ENCODE data around the gene RECK. TPM values are rescaled to one million over a fixed set of nuclear protein-coding genes. Genes with fewer than 3 reads are reported as not detected.

RECK gene
- total RNA-seq, 1 experiment from 2014 or later: 13.2 TPM

GRCh38 chr9:36148311-36149051, 111.8 kb downstream of the RECK start:
- Histone ChIP-seq H3K4me1 (ENCODE audit: control insufficient read depth, insufficient read depth, low read length) (peaks cover 6% of the 10 kb centered on the region), H3K9me3 (ENCODE audit: control insufficient read depth, insufficient read depth, low read depth, low read length) (no peaks in the 10 kb centered on the region), H3K36me3 (ENCODE audit: control insufficient read depth, insufficient read depth, low read length) (no peaks in the 10 kb centered on the region), H3K4me3 (ENCODE audit: low read depth in 2 of 2, low read length in 2 of 2) (no peak overlapping the region), H3K27me3 (ENCODE audit: control insufficient read depth, insufficient read depth, low read length) (no peaks in the 10 kb centered on the region), H3K27ac (ENCODE audit: low read length) (no peak overlapping the region)
- no TSS peak for BruUV-seq (replicated peaks)
- ChIA-PET POLR2A (interaction anchor here (0.6 to 1.1 kb wide), 2 partner anchors 42 to 50 kb away, joined by 5 to 6 read pairs; partner anchors contain the start of gene CLTA), CTCF (interaction anchor here (0.6 to 1.5 kb wide), 3 partner anchors 15 to 18 kb away, joined by 3 to 11 read pairs (median 3); no protein-coding TSS in a partner anchor)
- TF ChIP-seq TCF7L2 (IDR thresholded peaks at IDR 0.05; ENCODE audit: low read depth, low read length): no peak
- no peak for TF ChIP-seq CTCF (IDR thresholded peaks at IDR 0.05)
- TF ChIP-seq SIN3A (IDR thresholded peaks at IDR 0.05; ENCODE audit: borderline replicate concordance, insufficient read depth, low read depth, low read length): no peak
- TF ChIP-seq REST (IDR thresholded peaks at IDR 0.05; ENCODE audit: insufficient read depth in 1 of 2, low read depth in 2 of 2, low read length in 1 of 2): no peak
- TF ChIP-seq POLR2AphosphoS5 (IDR thresholded peaks at IDR 0.05; ENCODE audit: low read depth, low read length): no peak
- intact Hi-C loops (cut with micrococcal nuclease; ENCODE audit: unreplicated experiment) (no loop called here), in situ Hi-C loops (cut with HindIII; ENCODE audit: low pct_unique_long_range_greater_than_20kb, low sequenced_read_pairs) (no loop called here)
- DNase-seq (ENCODE audit: low read depth, low spot score) (no peak), ATAC-seq (peak; percentile 59)

GRCh38 chr9:36149197-36149596, 112.5 kb downstream of the RECK start:
- no peaks in the 10 kb centered on the region for H3K36me3 ChIP-seq (ENCODE audit: control insufficient read depth, insufficient read depth, low read length)
- ChIA-PET CTCF (interaction anchor here (0.9 to 1.5 kb wide), 2 partner anchors 14 to 18 kb away, joined by 3 to 11 read pairs; no protein-coding TSS in a partner anchor), POLR2A (interaction anchor here (0.6 to 1.1 kb wide), 2 partner anchors 41 to 50 kb away, joined by 5 to 6 read pairs; partner anchors contain the start of gene CLTA)
- H3K27ac ChIP-seq (ENCODE audit: low read length): no peak overlapping the region
- peaks cover 6% of the 10 kb centered on the region for H3K4me1 ChIP-seq (ENCODE audit: control insufficient read depth, insufficient read depth, low read length)
- no peaks in the 10 kb centered on the region for H3K27me3 ChIP-seq (ENCODE audit: control insufficient read depth, insufficient read depth, low read length)
- DNase-seq (ENCODE audit: low read depth, low spot score) (no peak), ATAC-seq (peak; percentile 31; the same call in 1 of the 2 replicates)
- no peak overlapping the region for H3K4me3 ChIP-seq (ENCODE audit: low read depth in 2 of 2, low read length in 2 of 2)
- H3K9me3 ChIP-seq (ENCODE audit: control insufficient read depth, insufficient read depth, low read depth, low read length): no peaks in the 10 kb centered on the region
- no TSS peak for BruUV-seq (replicated peaks)
- in situ Hi-C loops (cut with HindIII; ENCODE audit: low pct_unique_long_range_greater_than_20kb, low sequenced_read_pairs): no loop called here
- intact Hi-C loops (cut with micrococcal nuclease; ENCODE audit: unreplicated experiment): no loop called here
- no peak for TF ChIP-seq TCF7L2 (IDR thresholded peaks at IDR 0.05; ENCODE audit: low read depth, low read length)
- TF ChIP-seq SIN3A (IDR thresholded peaks at IDR 0.05; ENCODE audit: borderline replicate concordance, insufficient read depth, low read depth, low read length): no peak
- no peak for TF ChIP-seq REST (IDR thresholded peaks at IDR 0.05; ENCODE audit: insufficient read depth in 1 of 2, low read depth in 2 of 2, low read length in 1 of 2)
- no peak for TF ChIP-seq POLR2AphosphoS5 (IDR thresholded peaks at IDR 0.05; ENCODE audit: low read depth, low read length)
- no peak for TF ChIP-seq CTCF (IDR thresholded peaks at IDR 0.05)
